ENCODE data around the gene SLC39A3.

DNA sequence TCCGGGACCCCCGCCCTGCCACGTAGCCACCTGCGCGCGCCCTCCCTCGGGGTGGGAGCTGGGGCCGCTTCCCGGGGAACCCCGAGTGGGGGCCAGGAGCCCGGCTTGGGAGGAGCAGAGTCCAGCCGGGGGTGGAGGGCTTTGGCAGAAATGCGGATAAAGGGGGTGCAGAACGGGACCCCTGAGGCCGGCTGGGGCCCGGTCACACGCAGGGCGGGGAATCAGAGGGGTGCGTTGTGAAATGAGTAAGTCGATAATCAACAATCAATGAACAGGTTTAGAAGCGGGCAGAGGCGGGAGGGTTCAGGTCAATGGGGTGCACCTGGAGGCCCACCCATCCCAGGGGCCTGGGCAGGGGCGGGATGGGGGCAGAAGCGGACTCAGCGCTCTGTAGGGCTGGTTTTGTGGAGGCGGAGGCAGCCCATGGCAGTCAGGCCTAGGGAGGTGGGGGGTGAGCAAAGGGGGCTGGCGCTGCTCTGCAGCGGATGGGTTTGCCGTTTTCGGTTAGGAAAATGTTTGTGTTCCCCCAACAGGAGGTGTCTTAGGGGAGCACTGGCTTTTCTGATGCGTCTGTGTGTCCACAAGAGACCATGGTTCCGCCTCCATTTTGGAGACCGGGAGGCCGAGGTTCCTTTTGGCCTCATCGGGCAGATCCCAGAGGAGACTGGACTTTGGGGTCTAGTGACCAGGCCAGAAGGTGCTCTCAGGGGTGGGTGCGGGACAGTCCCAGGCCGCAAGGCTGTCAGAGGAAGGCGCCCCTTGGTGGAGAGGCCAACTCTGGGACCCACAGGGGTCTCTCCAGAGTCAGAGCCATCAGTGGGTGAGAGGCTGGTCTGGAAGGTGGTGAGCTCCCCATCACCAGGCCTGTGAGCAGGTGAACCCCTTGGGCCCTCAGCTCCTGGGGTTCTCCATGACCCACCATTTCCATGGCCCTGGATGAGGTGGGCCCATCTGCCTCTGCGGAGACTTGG is 18.0 kb downstream of the SLC39A3 start:
- TF ChIP-seq YY1 (IDR thresholded peaks at IDR 0.05; ENCODE audit: low read depth) (no peak), NFIC (IDR thresholded peaks at IDR 0.05) (no peak), RAD21 (IDR thresholded peaks at IDR 0.05; ENCODE audit: low read depth) (no peak), ZBTB7A (IDR thresholded peaks at IDR 0.05; ENCODE audit: low read depth) (no peak), CREB1 (IDR thresholded peaks at IDR 0.05; ENCODE audit: low read depth) (no peak), CEBPB (IDR thresholded peaks at IDR 0.05) (no peak), EP300 (IDR thresholded peaks at IDR 0.05; ENCODE audit: borderline replicate concordance) (no peak)
- TF ChIP-seq, protein P1, sequence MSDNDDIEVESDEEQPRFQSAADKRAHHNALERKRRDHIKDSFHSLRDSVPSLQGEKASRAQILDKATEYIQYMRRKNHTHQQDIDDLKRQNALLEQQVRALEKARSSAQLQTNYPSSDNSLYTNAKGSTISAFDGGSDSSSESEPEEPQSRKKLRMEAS (IDR thresholded peaks at IDR 0.05) = no peak
- TF ChIP-seq, protein P2, sequence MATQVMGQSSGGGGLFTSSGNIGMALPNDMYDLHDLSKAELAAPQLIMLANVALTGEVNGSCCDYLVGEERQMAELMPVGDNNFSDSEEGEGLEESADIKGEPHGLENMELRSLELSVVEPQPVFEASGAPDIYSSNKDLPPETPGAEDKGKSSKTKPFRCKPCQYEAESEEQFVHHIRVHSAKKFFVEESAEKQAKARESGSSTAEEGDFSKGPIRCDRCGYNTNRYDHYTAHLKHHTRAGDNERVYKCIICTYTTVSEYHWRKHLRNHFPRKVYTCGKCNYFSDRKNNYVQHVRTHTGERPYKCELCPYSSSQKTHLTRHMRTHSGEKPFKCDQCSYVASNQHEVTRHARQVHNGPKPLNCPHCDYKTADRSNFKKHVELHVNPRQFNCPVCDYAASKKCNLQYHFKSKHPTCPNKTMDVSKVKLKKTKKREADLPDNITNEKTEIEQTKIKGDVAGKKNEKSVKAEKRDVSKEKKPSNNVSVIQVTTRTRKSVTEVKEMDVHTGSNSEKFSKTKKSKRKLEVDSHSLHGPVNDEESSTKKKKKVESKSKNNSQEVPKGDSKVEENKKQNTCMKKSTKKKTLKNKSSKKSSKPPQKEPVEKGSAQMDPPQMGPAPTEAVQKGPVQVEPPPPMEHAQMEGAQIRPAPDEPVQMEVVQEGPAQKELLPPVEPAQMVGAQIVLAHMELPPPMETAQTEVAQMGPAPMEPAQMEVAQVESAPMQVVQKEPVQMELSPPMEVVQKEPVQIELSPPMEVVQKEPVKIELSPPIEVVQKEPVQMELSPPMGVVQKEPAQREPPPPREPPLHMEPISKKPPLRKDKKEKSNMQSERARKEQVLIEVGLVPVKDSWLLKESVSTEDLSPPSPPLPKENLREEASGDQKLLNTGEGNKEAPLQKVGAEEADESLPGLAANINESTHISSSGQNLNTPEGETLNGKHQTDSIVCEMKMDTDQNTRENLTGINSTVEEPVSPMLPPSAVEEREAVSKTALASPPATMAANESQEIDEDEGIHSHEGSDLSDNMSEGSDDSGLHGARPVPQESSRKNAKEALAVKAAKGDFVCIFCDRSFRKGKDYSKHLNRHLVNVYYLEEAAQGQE (IDR thresholded peaks at IDR 0.05; ENCODE audit: low read depth) = no peak

Measured in Ishikawa (cell line).